HepG2 (cell line): ENCODE results near the gene PKD2L1. TPM values are rescaled to one million over a fixed set of nuclear protein-coding genes. Genes with fewer than 3 reads are reported as not detected.

Experiments
- GATA4 ChIP-seq: sonication (generic); IDR thresholded peaks from 2 replicates; pipeline ENCODE4 v1.6.1; 2016; ENCODE audit warnings: antibody characterized with exemption, low read depth, borderline replicate concordance
- KAT7 ChIP-seq: IDR thresholded peaks from 2 replicates; pipeline ENCODE4 v1.6.1; 2018; ENCODE audit warnings: borderline replicate concordance, missing compliant biosample characterization
- KDM6A ChIP-seq: IDR thresholded peaks from 2 replicates; pipeline ENCODE4 v1.6.1; 2016; ENCODE audit warnings: low read depth
- MEIS2 ChIP-seq: sonication (generic); formaldehyde crosslinking; IDR thresholded peaks from 2 replicates; pipeline ENCODE4 v1.9.0; 2021; ENCODE audit warnings: mild to moderate bottlenecking, missing genetic modification reagents
- NCOR1 ChIP-seq: fragments of 200-600 bp; sonication (generic); IDR thresholded peaks from 2 replicates; pipeline ENCODE4 v1.7.0; 2017; ENCODE audit warnings: antibody characterized with exemption, low read length, borderline replicate concordance
- NFE2 ChIP-seq: sonication (generic); formaldehyde crosslinking; IDR thresholded peaks from 2 replicates; pipeline ENCODE4 v1.4.0; 2020; ENCODE audit warnings: missing genetic modification reagents
- SAFB2 ChIP-seq: sonication (generic); formaldehyde crosslinking; IDR thresholded peaks from 2 replicates; pipeline ENCODE4 v1.5.1; 2020; ENCODE audit warnings: missing genetic modification reagents, low read depth, mild to moderate bottlenecking, borderline replicate concordance
- SIN3B ChIP-seq: fragments of 150-350 bp; IDR thresholded peaks from 2 replicates; pipeline ENCODE4 v1.6.1; 2014; ENCODE audit warnings: low read length
- TBP ChIP-seq: sonication (generic); formaldehyde crosslinking; IDR thresholded peaks from 2 replicates; pipeline ENCODE4 v1.5.0; 2020; ENCODE audit warnings: missing genetic modification reagents
- TOE1 ChIP-seq: sonication (generic); formaldehyde crosslinking; IDR thresholded peaks from 2 replicates; pipeline ENCODE4 v1.4.0; 2020; ENCODE audit warnings: mild to moderate bottlenecking, missing genetic modification reagents
- ZFP1 ChIP-seq: IDR thresholded peaks from 2 replicates; pipeline ENCODE4 v1.6.1; 2016
- ZNF3 ChIP-seq: IDR thresholded peaks from 2 replicates; pipeline ENCODE4 v1.7.0; 2017; ENCODE audit warnings: inconsistent platforms
- ZNF563 ChIP-seq: sonication (generic); formaldehyde crosslinking; IDR thresholded peaks from 2 replicates; pipeline ENCODE4 v1.8.0; 2022; ENCODE audit warnings: mild to moderate bottlenecking, moderate library complexity, missing genetic modification reagents
- polyA plus RNA-seq, 8 experiments: library from polyadenylated mRNA; depleted of rRNA in 3 of 8; stranded (reverse) in 7 of 8; unstranded in 1 of 8; fragments of >200 nt; fragmentation: Illumina TruSeq in 4 of 8; extraction: Trizol in 4 of 8; gene quantifications; 2 replicates each; pipeline versions ENCODE4 v1.2.1 to v1.2.3, GENCODE V29; 2011 to 2016; ENCODE audit warnings: low read depth in 4 of 8, missing spikeins in 1 of 8, mixed read lengths in 1 of 8; ENCODE audit not compliant: insufficient read depth in 1 of 8
- total RNA-seq, 5 experiments: library from RNA; depleted of rRNA; stranded (reverse); fragments of >200 nt; fragmentation: Illumina TruSeq; extraction: Trizol; gene quantifications; 2 replicates each; pipeline ENCODE4 v1.2.3, GENCODE V29; 2016; ENCODE audit warnings: low read depth in 1 of 5
- TF ChIP-seq, protein P1 (sequence below): sonication (generic); formaldehyde crosslinking; IDR thresholded peaks from 2 replicates; pipeline ENCODE4 v1.4.0; 2020; ENCODE audit warnings: missing genetic modification reagents
- TF ChIP-seq, protein P2 (sequence below): IDR thresholded peaks from 2 replicates; pipeline ENCODE4 v1.6.1; 2012; ENCODE audit warnings: low read length, improper control_type of control experiment
- TF ChIP-seq, protein P3 (sequence below): sonication (generic); formaldehyde crosslinking; IDR thresholded peaks from 2 replicates; pipeline ENCODE4 v1.5.0; 2020; ENCODE audit warnings: mild to moderate bottlenecking, missing genetic modification reagents, borderline replicate concordance
- TF ChIP-seq, protein P4 (sequence below): sonication (generic); formaldehyde crosslinking; IDR thresholded peaks from 2 replicates; pipeline ENCODE4 v1.5.1; 2020; ENCODE audit warnings: mild to moderate bottlenecking, missing genetic modification reagents, moderate library complexity

Gene PKD2L1
- total and polyA plus RNA-seq, 2 of the 13 experiments (the other 11 are each of a cell fraction or from before 2014, with no cell fraction given) = 0.07 to 0.15 TPM

DNA sequence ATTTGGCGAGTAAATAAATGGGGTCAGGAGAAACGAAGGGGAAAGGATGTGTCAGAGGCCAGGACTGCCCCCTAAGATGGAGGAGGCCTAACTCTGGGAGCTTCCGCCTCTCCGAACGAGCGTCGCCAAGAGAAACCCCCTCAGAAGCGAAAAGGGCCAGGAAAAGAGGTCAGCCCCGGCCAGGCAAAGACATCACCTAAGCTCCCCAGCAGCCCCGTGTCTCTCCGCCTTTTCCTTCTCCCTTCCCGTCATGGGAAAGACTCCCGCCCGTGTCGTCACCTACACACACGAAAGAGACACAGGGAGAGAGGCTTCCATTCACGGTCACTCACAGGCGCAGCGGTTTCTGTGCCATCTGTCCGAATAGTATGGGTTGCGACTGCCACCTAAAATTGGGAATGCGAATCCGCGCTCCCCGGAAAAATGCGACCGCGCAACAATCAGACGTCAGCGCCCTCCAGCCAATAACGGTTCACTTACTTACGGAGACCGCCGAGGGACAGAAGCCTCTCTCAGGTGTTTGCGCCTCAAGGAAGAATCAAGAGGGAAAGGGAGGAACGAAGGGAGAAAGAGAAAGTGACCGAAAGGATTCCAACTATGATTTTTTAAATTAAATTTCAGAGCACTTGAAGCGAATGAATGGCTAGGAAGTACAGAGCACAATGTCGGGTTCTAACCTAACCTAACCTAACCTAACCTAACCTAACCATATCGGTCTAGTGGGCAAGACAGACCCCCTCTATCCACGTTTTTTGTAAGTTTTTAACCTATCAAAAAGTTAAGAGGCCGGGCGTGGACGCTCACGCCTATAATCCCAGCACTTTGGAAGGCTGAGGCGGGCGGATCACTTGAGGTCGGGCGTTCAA, 62.6 kb downstream of the PKD2L1 start, which contains the start of gene CWF19L1 (continued):
- TF ChIP-seq, protein P1, sequence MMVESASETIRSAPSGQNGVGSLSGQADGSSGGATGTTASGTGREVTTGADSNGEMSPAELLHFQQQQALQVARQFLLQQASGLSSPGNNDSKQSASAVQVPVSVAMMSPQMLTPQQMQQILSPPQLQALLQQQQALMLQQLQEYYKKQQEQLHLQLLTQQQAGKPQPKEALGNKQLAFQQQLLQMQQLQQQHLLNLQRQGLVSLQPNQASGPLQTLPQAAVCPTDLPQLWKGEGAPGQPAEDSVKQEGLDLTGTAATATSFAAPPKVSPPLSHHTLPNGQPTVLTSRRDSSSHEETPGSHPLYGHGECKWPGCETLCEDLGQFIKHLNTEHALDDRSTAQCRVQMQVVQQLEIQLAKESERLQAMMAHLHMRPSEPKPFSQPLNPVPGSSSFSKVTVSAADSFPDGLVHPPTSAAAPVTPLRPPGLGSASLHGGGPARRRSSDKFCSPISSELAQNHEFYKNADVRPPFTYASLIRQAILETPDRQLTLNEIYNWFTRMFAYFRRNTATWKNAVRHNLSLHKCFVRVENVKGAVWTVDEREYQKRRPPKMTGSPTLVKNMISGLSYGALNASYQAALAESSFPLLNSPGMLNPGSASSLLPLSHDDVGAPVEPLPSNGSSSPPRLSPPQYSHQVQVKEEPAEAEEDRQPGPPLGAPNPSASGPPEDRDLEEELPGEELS (CRISPR knock-in tag) = peak; percentile 40; the same call in 1 of the 2 replicates
- TF ChIP-seq ZNF3 (CRISPR knock-in tag) (no peak), SIN3B (peak; percentile 98), SAFB2 (0 out of 2 replicates have a peak, but pooled peaks have one; percentile 68), NCOR1 (no peak), KAT7 (CRISPR knock-in tag) (0 out of 2 replicates have a peak, but pooled peaks have one; percentile 60), ZFP1 (CRISPR knock-in tag) (no peak), MEIS2 (CRISPR knock-in tag) (0 out of 2 replicates have a peak, but pooled peaks have one; percentile 39), GATA4 (peak; percentile 37; the same call in 1 of the 2 replicates), KDM6A (CRISPR knock-in tag) (no peak), NFE2 (CRISPR knock-in tag) (no peak), ZNF563 (CRISPR knock-in tag) (0 out of 2 replicates have a peak, but pooled peaks have one; percentile 22), TOE1 (CRISPR knock-in tag) (no peak), TBP (CRISPR knock-in tag) (no peak)
- TF ChIP-seq, protein P2, sequence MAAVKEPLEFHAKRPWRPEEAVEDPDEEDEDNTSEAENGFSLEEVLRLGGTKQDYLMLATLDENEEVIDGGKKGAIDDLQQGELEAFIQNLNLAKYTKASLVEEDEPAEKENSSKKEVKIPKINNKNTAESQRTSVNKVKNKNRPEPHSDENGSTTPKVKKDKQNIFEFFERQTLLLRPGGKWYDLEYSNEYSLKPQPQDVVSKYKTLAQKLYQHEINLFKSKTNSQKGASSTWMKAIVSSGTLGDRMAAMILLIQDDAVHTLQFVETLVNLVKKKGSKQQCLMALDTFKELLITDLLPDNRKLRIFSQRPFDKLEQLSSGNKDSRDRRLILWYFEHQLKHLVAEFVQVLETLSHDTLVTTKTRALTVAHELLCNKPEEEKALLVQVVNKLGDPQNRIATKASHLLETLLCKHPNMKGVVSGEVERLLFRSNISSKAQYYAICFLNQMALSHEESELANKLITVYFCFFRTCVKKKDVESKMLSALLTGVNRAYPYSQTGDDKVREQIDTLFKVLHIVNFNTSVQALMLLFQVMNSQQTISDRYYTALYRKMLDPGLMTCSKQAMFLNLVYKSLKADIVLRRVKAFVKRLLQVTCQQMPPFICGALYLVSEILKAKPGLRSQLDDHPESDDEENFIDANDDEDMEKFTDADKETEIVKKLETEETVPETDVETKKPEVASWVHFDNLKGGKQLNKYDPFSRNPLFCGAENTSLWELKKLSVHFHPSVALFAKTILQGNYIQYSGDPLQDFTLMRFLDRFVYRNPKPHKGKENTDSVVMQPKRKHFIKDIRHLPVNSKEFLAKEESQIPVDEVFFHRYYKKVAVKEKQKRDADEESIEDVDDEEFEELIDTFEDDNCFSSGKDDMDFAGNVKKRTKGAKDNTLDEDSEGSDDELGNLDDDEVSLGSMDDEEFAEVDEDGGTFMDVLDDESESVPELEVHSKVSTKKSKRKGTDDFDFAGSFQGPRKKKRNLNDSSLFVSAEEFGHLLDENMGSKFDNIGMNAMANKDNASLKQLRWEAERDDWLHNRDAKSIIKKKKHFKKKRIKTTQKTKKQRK = no peak
- TF ChIP-seq, protein P3, sequence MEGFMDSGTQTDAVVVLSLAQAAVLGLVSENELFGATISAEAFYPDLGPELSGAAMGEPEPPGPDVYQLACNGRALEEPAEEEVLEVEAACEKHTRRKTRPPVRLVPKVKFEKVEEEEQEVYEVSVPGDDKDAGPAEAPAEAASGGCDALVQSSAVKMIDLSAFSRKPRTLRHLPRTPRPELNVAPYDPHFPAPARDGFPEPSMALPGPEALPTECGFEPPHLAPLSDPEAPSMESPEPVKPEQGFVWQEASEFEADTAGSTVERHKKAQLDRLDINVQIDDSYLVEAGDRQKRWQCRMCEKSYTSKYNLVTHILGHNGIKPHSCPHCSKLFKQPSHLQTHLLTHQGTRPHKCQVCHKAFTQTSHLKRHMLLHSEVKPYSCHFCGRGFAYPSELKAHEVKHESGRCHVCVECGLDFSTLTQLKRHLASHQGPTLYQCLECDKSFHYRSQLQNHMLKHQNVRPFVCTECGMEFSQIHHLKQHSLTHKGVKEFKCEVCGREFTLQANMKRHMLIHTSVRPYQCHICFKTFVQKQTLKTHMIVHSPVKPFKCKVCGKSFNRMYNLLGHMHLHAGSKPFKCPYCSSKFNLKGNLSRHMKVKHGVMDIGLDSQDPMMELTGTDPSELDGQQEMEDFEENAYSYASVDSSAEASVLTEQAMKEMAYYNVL (CRISPR knock-in tag) = peak; percentile 65; the same call in 1 of the 2 replicates
- TF ChIP-seq, protein P4, sequence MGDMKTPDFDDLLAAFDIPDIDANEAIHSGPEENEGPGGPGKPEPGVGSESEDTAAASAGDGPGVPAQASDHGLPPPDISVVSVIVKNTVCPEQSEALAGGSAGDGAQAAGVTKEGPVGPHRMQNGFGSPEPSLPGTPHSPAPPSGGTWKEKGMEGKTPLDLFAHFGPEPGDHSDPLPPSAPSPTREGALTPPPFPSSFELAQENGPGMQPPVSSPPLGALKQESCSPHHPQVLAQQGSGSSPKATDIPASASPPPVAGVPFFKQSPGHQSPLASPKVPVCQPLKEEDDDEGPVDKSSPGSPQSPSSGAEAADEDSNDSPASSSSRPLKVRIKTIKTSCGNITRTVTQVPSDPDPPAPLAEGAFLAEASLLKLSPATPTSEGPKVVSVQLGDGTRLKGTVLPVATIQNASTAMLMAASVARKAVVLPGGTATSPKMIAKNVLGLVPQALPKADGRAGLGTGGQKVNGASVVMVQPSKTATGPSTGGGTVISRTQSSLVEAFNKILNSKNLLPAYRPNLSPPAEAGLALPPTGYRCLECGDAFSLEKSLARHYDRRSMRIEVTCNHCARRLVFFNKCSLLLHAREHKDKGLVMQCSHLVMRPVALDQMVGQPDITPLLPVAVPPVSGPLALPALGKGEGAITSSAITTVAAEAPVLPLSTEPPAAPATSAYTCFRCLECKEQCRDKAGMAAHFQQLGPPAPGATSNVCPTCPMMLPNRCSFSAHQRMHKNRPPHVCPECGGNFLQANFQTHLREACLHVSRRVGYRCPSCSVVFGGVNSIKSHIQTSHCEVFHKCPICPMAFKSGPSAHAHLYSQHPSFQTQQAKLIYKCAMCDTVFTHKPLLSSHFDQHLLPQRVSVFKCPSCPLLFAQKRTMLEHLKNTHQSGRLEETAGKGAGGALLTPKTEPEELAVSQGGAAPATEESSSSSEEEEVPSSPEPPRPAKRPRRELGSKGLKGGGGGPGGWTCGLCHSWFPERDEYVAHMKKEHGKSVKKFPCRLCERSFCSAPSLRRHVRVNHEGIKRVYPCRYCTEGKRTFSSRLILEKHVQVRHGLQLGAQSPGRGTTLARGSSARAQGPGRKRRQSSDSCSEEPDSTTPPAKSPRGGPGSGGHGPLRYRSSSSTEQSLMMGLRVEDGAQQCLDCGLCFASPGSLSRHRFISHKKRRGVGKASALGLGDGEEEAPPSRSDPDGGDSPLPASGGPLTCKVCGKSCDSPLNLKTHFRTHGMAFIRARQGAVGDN (CRISPR knock-in tag) = peak; percentile 58
